ENCODE measurements around the gene CDT1. TPM values are rescaled to one million over a fixed set of nuclear protein-coding genes. Genes with fewer than 3 reads are reported as not detected.

Gene CDT1
- total RNA-seq, 4 donors from 2014 or later = 0.17 to 1.4 (median 0.34) TPM; not detected in 1

DNA sequence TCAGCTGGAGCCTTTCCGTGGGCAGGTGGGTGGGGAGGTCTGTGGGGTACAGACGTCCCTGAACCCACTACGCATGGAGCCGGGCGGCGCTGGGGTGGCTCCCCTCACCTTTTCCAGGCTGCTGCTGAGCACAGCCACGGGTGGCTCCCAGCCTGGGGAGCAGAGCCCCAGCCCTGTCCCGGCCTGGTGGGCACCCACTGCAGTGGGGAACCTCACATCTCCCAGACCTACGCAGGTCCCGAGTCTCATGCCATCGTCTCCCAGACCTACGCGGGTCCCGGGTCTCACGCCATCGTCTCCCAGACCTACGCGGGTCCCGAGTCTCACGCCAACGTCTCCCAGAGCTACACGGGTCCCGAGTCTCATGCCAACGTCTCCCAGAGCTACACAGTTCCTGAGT is 25.1 kb downstream of the CDT1 start:
- Histone ChIP-seq H3K4me1 (no peaks in the 10 kb centered on the region), H3K27ac (replicated peaks in 1 of 4) (no peak overlapping the region), H3K36me3 (peaks cover 32 to 69% (median 51%) of the 10 kb centered on the region in 4 donors), H3K4me3 (no peak overlapping the region), H3K27me3 (no peaks in the 10 kb centered on the region), H3K9me3 (no peaks in the 10 kb centered on the region)
- DNase-seq (ENCODE audit: extremely low spot score) = no peak
- intact Hi-C loops (cut with DNase I) = no loop called here
- WGBS = 89% methylated on average over 16 of the region's 24 CpGs
- TF ChIP-seq CTCF (IDR thresholded peaks at IDR 0.05) (no peak), POLR2AphosphoS5 (IDR thresholded peaks at IDR 0.05) (no peak), POLR2A (IDR thresholded peaks at IDR 0.05; ENCODE audit: low read depth) (no peak), EP300 (IDR thresholded peaks at IDR 0.05) (no peak)

DNA sequence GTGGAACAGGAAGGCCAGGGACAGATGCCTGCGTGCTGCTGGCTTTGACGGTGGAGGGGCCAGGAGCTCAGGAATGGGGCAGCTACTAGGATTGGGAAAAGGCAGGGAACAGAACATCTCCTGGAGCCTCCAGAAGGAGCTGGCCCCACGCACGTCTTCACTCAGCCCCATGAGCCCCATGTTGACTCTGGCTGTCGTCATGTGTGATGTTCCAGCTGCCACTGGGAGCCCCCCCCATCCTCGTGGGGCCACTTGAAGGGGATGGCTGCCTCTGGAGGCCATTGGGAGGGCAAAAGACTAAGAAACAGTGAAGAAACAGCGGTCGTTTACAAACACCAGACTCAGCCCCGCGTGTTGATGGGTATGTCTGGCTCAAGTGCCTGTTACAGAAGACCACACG is 26.7 kb downstream of the CDT1 start:
- intact Hi-C loops (cut with DNase I) = no loop called here
- WGBS = 52% methylated on average over 9 of the region's 11 CpGs
- H3K27me3 ChIP-seq = no peaks in the 10 kb centered on the region
- no peak overlapping the region for H3K27ac ChIP-seq (replicated peaks in 1 of 4)
- H3K36me3 ChIP-seq = peaks cover 22 to 63% (median 47%) of the 10 kb centered on the region in 4 donors
- no peak for DNase-seq (ENCODE audit: extremely low spot score)
- no peak for TF ChIP-seq POLR2AphosphoS5 (IDR thresholded peaks at IDR 0.05)
- TF ChIP-seq POLR2A (IDR thresholded peaks at IDR 0.05; ENCODE audit: low read depth) = no peak
- no peak for TF ChIP-seq EP300 (IDR thresholded peaks at IDR 0.05)
- no peak for TF ChIP-seq CTCF (IDR thresholded peaks at IDR 0.05)
- no peaks in the 10 kb centered on the region for H3K4me1 ChIP-seq
- H3K9me3 ChIP-seq = no peaks in the 10 kb centered on the region
- no peak overlapping the region for H3K4me3 ChIP-seq

DNA sequence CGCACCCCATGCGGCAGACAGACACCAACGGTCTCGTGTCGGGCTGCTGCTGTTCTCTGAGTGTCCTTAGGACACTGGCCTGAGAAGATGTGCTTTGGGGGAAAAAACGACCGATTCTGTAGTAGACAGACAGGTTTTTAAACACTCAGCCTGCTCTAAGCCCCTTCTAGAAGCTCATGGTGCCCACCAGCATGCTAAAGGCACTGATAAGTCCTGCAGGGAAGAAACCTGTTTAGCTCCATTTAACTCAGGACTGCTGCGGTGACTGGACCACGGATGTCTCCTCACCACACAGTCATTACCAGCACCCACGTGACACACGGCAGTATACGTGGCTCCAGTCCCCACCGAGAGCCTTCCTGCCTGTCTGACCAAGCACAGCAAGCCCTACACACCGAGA is 27.2 kb downstream of the CDT1 start:
- 93% methylated on average over 7 of the region's 14 CpGs for WGBS
- no peak for TF ChIP-seq EP300 (IDR thresholded peaks at IDR 0.05)
- no peak for TF ChIP-seq POLR2A (IDR thresholded peaks at IDR 0.05; ENCODE audit: low read depth)
- TF ChIP-seq POLR2AphosphoS5 (IDR thresholded peaks at IDR 0.05) = no peak
- TF ChIP-seq CTCF (IDR thresholded peaks at IDR 0.05) = no peak
- intact Hi-C loops (cut with DNase I) = no loop called here
- no peaks in the 10 kb centered on the region for H3K9me3 ChIP-seq
- DNase-seq (ENCODE audit: extremely low spot score) = no peak
- no peaks in the 10 kb centered on the region for H3K27me3 ChIP-seq
- peaks cover 22 to 67% (median 50%) of the 10 kb centered on the region in 4 donors for H3K36me3 ChIP-seq
- H3K4me3 ChIP-seq = no peak overlapping the region
- H3K27ac ChIP-seq (replicated peaks in 1 of 4) = no peak overlapping the region
- H3K4me1 ChIP-seq = no peaks in the 10 kb centered on the region

GRCh38 chr16:88831838-88832237 is 28.2 kb downstream of the CDT1 start:
- H3K36me3 ChIP-seq = peaks cover 16 to 59% (median 45%) of the 10 kb centered on the region in 4 donors
- intact Hi-C loops (cut with DNase I) = no loop called here
- DNase-seq (ENCODE audit: extremely low spot score) = no peak
- no peaks in the 10 kb centered on the region for H3K4me1 ChIP-seq
- 93% methylated on average over 10 of the region's 13 CpGs for WGBS
- no peaks in the 10 kb centered on the region for H3K9me3 ChIP-seq
- TF ChIP-seq POLR2A (IDR thresholded peaks at IDR 0.05; ENCODE audit: low read depth) (no peak), POLR2AphosphoS5 (IDR thresholded peaks at IDR 0.05) (no peak), EP300 (IDR thresholded peaks at IDR 0.05) (no peak)
- H3K27me3 ChIP-seq = no peaks in the 10 kb centered on the region
- H3K27ac ChIP-seq (replicated peaks in 1 of 4) = no peak overlapping the region
- no peak overlapping the region for H3K4me3 ChIP-seq

DNA sequence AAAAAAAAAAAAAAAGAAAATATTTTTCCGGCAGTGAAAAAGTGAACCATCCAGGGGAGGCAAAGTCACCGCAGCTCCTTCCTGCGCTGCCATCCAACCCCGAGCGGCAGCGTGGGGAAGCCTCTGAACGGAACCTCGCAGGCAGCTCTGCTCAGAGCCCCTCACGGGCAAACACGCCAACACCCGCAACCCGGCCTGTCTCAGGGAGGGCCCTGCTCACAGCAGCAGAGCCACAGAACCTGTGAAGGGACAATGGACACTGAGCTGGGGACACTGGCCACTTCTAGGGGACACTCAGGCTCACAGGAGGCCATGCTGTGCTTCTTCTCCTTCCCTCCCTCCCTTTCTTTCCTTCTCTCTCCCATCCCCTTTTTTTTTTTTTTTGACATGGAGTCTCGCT is 29.5 kb downstream of the CDT1 start:
- peaks cover 13 to 54% (median 40%) of the 10 kb centered on the region in 4 donors for H3K36me3 ChIP-seq
- H3K4me1 ChIP-seq = no peaks in the 10 kb centered on the region
- H3K4me3 ChIP-seq = no peak overlapping the region
- DNase-seq (ENCODE audit: extremely low spot score) = no peak
- intact Hi-C loops (cut with DNase I) = no loop called here
- WGBS = 93% methylated on average over 13 of the region's 13 CpGs
- no peaks in the 10 kb centered on the region for H3K27me3 ChIP-seq
- TF ChIP-seq EP300 (IDR thresholded peaks at IDR 0.05) (no peak), CTCF (IDR thresholded peaks at IDR 0.05) (no peak), POLR2AphosphoS5 (IDR thresholded peaks at IDR 0.05) (no peak), POLR2A (IDR thresholded peaks at IDR 0.05; ENCODE audit: low read depth) (no peak)
- no peaks in the 10 kb centered on the region for H3K9me3 ChIP-seq
- no peak overlapping the region for H3K27ac ChIP-seq (replicated peaks in 1 of 4)

All from esophagus muscularis mucosa (tissue), 4 donors.